ENCODE measurements around the gene MOB2.
"Not testable (repeated sequence)": the region's sequence is repeated elsewhere in the genome, so short reads cannot be mapped to it uniquely, and the experiment has no call there.

The MOB2 gene

DNA sequence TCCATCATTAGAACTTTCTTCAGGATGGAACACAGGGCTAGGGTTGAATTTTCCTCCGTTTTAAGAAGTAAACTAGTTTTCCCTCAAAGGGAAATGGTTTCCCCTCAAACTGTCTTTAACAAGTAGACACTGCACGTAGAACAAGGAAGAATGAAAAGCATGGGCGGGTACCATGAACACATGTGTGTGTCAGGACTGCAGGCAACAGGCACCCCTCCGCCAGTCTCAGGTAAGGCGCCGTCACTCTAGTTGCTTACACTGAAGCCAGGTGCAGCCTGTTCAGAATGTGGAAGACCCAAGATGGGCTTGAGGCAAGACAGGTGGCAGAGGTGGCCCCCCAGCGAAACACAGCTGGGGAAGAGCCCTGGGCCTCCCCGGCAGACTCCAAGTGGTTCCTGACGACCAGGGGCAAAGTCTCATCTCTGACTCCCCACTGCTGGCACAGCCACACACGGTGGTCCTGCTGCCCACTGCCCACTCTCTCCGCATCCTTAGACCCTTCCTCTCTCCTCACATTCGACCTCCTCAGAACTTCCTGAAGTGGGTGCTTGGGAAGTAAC is 25.4 kb upstream of the MOB2 start:
- Mint-ChIP-seq H3K27ac (no peak overlapping the region), H3K4me3 (no peak overlapping the region), H3K4me1 (peaks cover 62% of the 10 kb centered on the region)

DNA sequence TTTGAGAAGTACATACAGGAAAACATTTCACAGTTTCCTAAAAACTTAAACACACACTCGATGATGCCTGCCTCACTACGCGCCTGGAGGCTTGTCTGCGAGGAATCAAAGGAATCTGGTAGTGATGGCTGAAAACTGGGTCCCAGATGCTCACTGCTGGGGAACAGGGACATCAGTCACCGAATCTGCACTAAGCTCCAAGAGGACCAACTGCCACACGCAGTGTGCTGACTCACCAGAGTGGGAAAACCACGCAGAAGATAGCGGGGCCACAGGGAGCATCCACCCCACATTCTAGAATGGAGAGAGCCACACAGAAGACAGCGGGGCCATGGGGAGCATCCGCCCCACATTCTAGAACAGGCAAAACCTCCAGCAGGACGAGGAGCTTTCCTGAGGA is 24.3 kb upstream of the MOB2 start:
- H3K27ac Mint-ChIP-seq, result no peak overlapping the region
- no peaks in the 10 kb centered on the region for H3K27me3 Mint-ChIP-seq
- H3K36me3 Mint-ChIP-seq, result no peaks in the 10 kb centered on the region
- peaks cover 57% of the 10 kb centered on the region for H3K4me1 Mint-ChIP-seq
- no peak overlapping the region for H3K4me3 Mint-ChIP-seq
- H3K9me3 Mint-ChIP-seq, result no peaks in the 10 kb centered on the region

More for the DNA sequence above, 25.4 kb upstream of the MOB2 start:
- Mint-ChIP-seq H3K36me3 (no peaks in the 10 kb centered on the region), H3K9me3 (no peaks in the 10 kb centered on the region), H3K27me3 (no peaks in the 10 kb centered on the region)

- H3K36me3 Mint-ChIP-seq, H3K27ac Mint-ChIP-seq, H3K27me3 Mint-ChIP-seq, H3K4me3 Mint-ChIP-seq, H3K9me3 Mint-ChIP-seq: not testable (repeated sequence)
- H3K4me1 Mint-ChIP-seq, result peaks cover 54% of the 10 kb centered on the region
Observed at GRCh38 chr11:1510351-1510750, 23.8 kb upstream of the MOB2 start.

DNA sequence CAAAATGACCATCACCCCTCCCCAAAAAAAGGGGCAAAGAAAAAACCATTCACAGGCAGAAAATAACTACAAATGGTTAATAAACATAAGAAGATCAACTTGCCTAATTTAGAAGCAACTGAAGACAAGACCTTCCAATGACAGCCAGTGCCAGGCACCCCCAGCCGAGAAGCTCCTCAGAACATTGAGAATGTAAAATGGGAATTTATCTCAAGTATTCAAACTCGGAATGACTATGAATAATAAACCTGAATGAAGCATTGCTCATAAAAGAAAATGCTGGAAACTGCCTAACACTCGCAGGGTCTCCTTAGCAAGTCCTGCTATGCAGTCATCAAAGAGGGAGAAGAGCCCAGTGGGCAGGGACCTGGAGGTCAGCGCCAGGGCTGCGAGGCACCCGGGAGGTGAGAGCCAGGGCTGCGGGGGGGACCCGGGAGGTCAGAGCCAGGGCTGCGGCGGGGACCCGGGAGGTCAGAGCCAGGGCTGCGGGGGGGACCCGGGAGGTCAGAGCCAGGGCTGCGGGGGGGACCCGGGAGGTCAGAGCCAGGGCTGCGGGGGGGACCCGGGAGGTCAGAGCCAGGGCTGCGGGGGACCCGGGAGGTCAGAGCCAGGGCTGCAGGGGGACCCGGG is 23.2 kb upstream of the MOB2 start:
- Mint-ChIP-seq H3K9me3 (no peaks in the 10 kb centered on the region), H3K4me3 (no peak overlapping the region), H3K4me1 (peaks cover 53% of the 10 kb centered on the region), H3K36me3 (no peaks in the 10 kb centered on the region), H3K27me3 (no peaks in the 10 kb centered on the region), H3K27ac (peak overlapping the region; percentile 46)

GRCh38 chr11:1508986-1509385 is 22.4 kb upstream of the MOB2 start:
- no peak overlapping the region for H3K4me3 Mint-ChIP-seq

DNA sequence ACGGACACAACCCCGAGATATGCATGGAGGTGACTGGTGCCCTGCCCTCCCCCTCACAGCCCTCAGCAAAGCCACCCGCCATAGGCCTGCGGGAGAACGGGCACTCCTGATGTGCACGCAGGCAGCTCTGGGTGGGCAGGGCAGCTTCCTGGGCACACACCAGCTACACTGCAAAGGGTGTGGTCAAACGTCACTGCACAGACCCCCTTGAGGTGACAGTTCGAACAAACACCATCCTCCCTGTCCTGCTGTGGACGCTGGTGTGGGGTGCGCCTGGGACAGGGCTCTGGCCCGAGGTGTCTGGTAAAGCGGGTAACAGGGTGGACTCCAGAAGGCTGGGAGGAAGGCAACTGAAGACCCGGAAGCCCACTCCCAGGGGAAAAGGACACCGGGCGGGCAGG is 21.9 kb upstream of the MOB2 start:
- no peaks in the 10 kb centered on the region for H3K27me3 Mint-ChIP-seq
- H3K36me3 Mint-ChIP-seq, result no peaks in the 10 kb centered on the region
- peaks cover 48% of the 10 kb centered on the region for H3K4me1 Mint-ChIP-seq
- H3K9me3 Mint-ChIP-seq, result no peaks in the 10 kb centered on the region
- H3K27ac Mint-ChIP-seq, result no peak overlapping the region
- H3K4me3 Mint-ChIP-seq, result no peak overlapping the region

More at GRCh38 chr11:1508986-1509385, 22.4 kb upstream of the MOB2 start:
- Mint-ChIP-seq H3K9me3 (no peaks in the 10 kb centered on the region), H3K27ac (no peak overlapping the region), H3K36me3 (no peaks in the 10 kb centered on the region), H3K4me1 (peaks cover 48% of the 10 kb centered on the region), H3K27me3 (no peaks in the 10 kb centered on the region)

GRCh38 chr11:1507381-1508140 is 21.0 kb upstream of the MOB2 start:
- no peak overlapping the region for H3K4me3 Mint-ChIP-seq
- peaks cover 48% of the 10 kb centered on the region for H3K4me1 Mint-ChIP-seq

GRCh38 chr11:1506981-1507380 is 20.4 kb upstream of the MOB2 start:
- H3K9me3 Mint-ChIP-seq, result no peaks in the 10 kb centered on the region
- no peaks in the 10 kb centered on the region for H3K27me3 Mint-ChIP-seq
- H3K36me3 Mint-ChIP-seq, result no peaks in the 10 kb centered on the region
- H3K4me3 Mint-ChIP-seq, result no peak overlapping the region
- peaks cover 43% of the 10 kb centered on the region for H3K4me1 Mint-ChIP-seq
- H3K27ac Mint-ChIP-seq, result peak overlapping the region; percentile 30

More at GRCh38 chr11:1507381-1508140, 21.0 kb upstream of the MOB2 start:
- Mint-ChIP-seq H3K9me3 (no peaks in the 10 kb centered on the region), H3K36me3 (no peaks in the 10 kb centered on the region), H3K27ac (no peak overlapping the region), H3K27me3 (no peaks in the 10 kb centered on the region)

GRCh38 chr11:1505480-1505879 is 18.9 kb upstream of the MOB2 start:
- Mint-ChIP-seq H3K27ac (no peak overlapping the region), H3K9me3 (no peaks in the 10 kb centered on the region), H3K4me3 (no peak overlapping the region), H3K36me3 (no peaks in the 10 kb centered on the region), H3K4me1 (peaks cover 42% of the 10 kb centered on the region), H3K27me3 (no peaks in the 10 kb centered on the region)

GRCh38 chr11:1504581-1505290 is 18.2 kb upstream of the MOB2 start:
- H3K4me1 Mint-ChIP-seq, result peaks cover 42% of the 10 kb centered on the region
- H3K4me3 Mint-ChIP-seq, result no peak overlapping the region
- no peak overlapping the region for H3K27ac Mint-ChIP-seq
- no peaks in the 10 kb centered on the region for H3K9me3 Mint-ChIP-seq
- H3K36me3 Mint-ChIP-seq, result no peaks in the 10 kb centered on the region
- H3K27me3 Mint-ChIP-seq, result no peaks in the 10 kb centered on the region

DNA sequence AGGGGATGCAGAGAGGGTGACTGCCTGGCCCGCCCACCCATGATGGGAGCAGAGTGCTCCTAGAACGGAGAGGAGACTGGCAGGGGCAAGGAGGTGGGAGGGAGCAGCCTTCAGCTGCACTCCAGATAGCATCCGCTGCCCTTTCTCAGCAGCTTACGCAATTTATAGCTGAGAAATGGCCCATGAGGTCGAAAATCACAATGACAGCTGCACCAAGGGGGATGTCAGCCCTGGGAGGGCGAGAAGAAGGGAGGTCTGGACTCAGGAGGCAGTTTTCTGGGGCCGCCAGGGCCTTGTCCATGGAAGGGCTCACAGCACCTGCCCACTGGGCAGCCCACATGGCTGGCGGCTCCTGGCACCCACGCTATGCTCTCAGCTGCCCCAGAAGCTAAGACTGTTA is 17.6 kb upstream of the MOB2 start:
- Mint-ChIP-seq H3K4me1 (peaks cover 36% of the 10 kb centered on the region), H3K4me3 (no peak overlapping the region), H3K27ac (no peak overlapping the region), H3K9me3 (no peaks in the 10 kb centered on the region), H3K27me3 (no peaks in the 10 kb centered on the region), H3K36me3 (no peaks in the 10 kb centered on the region)

GRCh38 chr11:1503708-1504104 is 17.1 kb upstream of the MOB2 start:
- no peak overlapping the region for H3K27ac Mint-ChIP-seq
- peaks cover 4% of the 10 kb centered on the region for H3K36me3 Mint-ChIP-seq
- H3K9me3 Mint-ChIP-seq, result no peaks in the 10 kb centered on the region
- no peaks in the 10 kb centered on the region for H3K27me3 Mint-ChIP-seq
- H3K4me1 Mint-ChIP-seq, result peaks cover 39% of the 10 kb centered on the region
- H3K4me3 Mint-ChIP-seq, result no peak overlapping the region

DNA sequence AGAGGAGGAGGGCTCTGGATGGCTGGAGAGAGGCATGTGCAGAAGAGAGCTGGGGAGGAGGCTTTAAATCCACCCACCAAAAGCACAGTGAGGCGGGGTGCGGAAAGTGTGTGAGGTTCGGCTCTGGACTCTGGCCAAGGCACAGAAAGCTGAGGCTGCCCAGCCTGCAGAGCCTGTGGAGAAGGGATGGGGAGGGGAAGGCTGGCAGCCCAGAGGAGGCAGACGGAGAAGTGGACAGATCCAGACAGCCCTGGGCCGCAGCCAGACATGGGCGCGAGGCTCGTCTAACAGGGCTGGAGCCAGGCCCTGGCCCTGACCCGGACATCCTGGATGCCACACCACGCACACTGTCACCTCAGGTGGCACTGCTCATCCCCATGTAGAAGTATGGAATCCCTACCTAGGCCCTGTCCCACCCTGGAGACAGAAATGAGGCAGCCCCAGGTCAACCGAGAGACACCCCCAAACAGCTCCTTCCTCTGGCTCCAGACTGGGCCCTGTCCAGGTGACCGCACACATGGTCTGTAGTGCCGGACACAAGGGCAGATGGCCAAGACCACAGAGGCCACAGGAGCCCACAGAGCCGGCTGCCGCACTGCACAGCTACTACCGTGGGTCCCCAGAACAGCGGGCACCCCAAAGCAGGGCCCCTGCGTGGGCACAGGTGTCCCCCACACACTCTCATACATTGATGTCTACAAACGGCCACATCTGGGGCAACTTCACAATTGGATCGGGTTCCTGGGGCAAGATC is 16.6 kb upstream of the MOB2 start:
- Mint-ChIP-seq H3K27me3 (no peaks in the 10 kb centered on the region), H3K4me3 (no peak overlapping the region), H3K4me1 (peaks cover 45% of the 10 kb centered on the region), H3K27ac (no peak overlapping the region), H3K36me3 (peaks cover 7% of the 10 kb centered on the region), H3K9me3 (no peaks in the 10 kb centered on the region)

GRCh38 chr11:1502168-1502953 is 15.8 kb upstream of the MOB2 start:
- H3K4me1 Mint-ChIP-seq, result peaks cover 45% of the 10 kb centered on the region
- H3K27ac Mint-ChIP-seq, result no peak overlapping the region
- no peak overlapping the region for H3K4me3 Mint-ChIP-seq

More at GRCh38 chr11:1502168-1502953, 15.8 kb upstream of the MOB2 start:
- H3K36me3 Mint-ChIP-seq, result peaks cover 10% of the 10 kb centered on the region
- no peaks in the 10 kb centered on the region for H3K9me3 Mint-ChIP-seq
- no peaks in the 10 kb centered on the region for H3K27me3 Mint-ChIP-seq
